Activated CD8-positive, alpha-beta memory T cell treated with anti-CD3 and anti-CD28 coated beads, Interleukin-2, amount 50 U/mL, for 48 hours (primary cell): ENCODE measurements around the gene FOXO1.

ENCODE experiments used
- DNase-seq: peaks from one replicate; pipeline ENCODE4 v3.0.0-alpha.2; 2020

FOXO1 gene

GRCh38 chr13:40571338-40571963 is 95.0 kb downstream of the FOXO1 start:
- no peak for DNase-seq

GRCh38 chr13:40570930-40571329 is 95.5 kb downstream of the FOXO1 start:
- no peak for DNase-seq

GRCh38 chr13:40569024-40569350 is 97.5 kb downstream of the FOXO1 start:
- DNase-seq, result no peak

GRCh38 chr13:40568246-40569023 is 98.0 kb downstream of the FOXO1 start:
- no peak for DNase-seq

- DNase-seq, result no peak
These were observed 99.6 kb downstream of the FOXO1 start for GRCh38 chr13:40566811-40567210.

- no peak for DNase-seq
These were observed 100.9 kb downstream of the FOXO1 start for GRCh38 chr13:40565282-40566148.

GRCh38 chr13:40564342-40565001 is 102.0 kb downstream of the FOXO1 start:
- no peak for DNase-seq

GRCh38 chr13:40563350-40564125 is 102.9 kb downstream of the FOXO1 start:
- DNase-seq, result no peak

GRCh38 chr13:40562975-40563349 is 103.5 kb downstream of the FOXO1 start:
- no peak for DNase-seq

GRCh38 chr13:40559915-40560314 is 106.5 kb downstream of the FOXO1 start:
- DNase-seq, result no peak

- DNase-seq, result no peak
These were observed 107.8 kb downstream of the FOXO1 start for GRCh38 chr13:40558656-40559055.

- no peak for DNase-seq
These were observed 110.0 kb downstream of the FOXO1 start for GRCh38 chr13:40556453-40556852.

- DNase-seq, result no peak
These were observed 113.1 kb downstream of the FOXO1 start for GRCh38 chr13:40553356-40553755.

- no peak for DNase-seq
These were observed 113.5 kb downstream of the FOXO1 start for GRCh38 chr13:40552895-40553294.

- DNase-seq, result no peak
These were observed 116.3 kb downstream of the FOXO1 start for GRCh38 chr13:40550130-40550529.

- DNase-seq, result no peak
These were observed 116.8 kb downstream of the FOXO1 start for GRCh38 chr13:40549500-40550094.

GRCh38 chr13:40547591-40548315 is 118.7 kb downstream of the FOXO1 start:
- no peak for DNase-seq

GRCh38 chr13:40546047-40546446 is 120.4 kb downstream of the FOXO1 start:
- no peak for DNase-seq

GRCh38 chr13:40540328-40541044 is 126.0 kb downstream of the FOXO1 start:
- no peak for DNase-seq

GRCh38 chr13:40539576-40540327 is 126.7 kb downstream of the FOXO1 start:
- no peak for DNase-seq
